ENCODE data around the gene CTU2. TPM values are rescaled to one million over a fixed set of nuclear protein-coding genes. Genes with fewer than 3 reads are reported as not detected.

Gene CTU2
- polyA plus RNA-seq, 1 experiment = 6.5 TPM

GRCh38 chr16:88697831-88698615 is 8.3 kb upstream of the CTU2 start:
- Histone ChIP-seq H3K27ac (ENCODE audit: low read depth, low read length) (no peak overlapping the region), H3K4me3 (ENCODE audit: low read depth, low read length) (no peak overlapping the region), H3K9me3 (ENCODE audit: control insufficient read depth, insufficient read depth, low read length) (no peaks in the 10 kb centered on the region), H3K27me3 (ENCODE audit: control insufficient read depth, insufficient read depth, low read length) (no peaks in the 10 kb centered on the region)
- ChIA-PET POLR2A (no interaction called here), CTCF (no interaction called here)
- peak; percentile 31; the same call in 1 of the 2 replicates for TF ChIP-seq CTCF (IDR thresholded peaks at IDR 0.05; ENCODE audit: low read depth, low read length)
- DNase-seq (ENCODE audit: low read depth, low spot score) = no peak

- no peaks in the 10 kb centered on the region for H3K9me3 ChIP-seq (ENCODE audit: control insufficient read depth, insufficient read depth, low read length)
- ChIA-PET POLR2A (no interaction called here), CTCF (no interaction called here)
- H3K4me3 ChIP-seq (ENCODE audit: low read depth, low read length) = no peak overlapping the region
- no peak for DNase-seq (ENCODE audit: low read depth, low spot score)
- TF ChIP-seq CTCF (IDR thresholded peaks at IDR 0.05; ENCODE audit: low read depth, low read length) = no peak
- H3K27me3 ChIP-seq (ENCODE audit: control insufficient read depth, insufficient read depth, low read length) = no peaks in the 10 kb centered on the region
- H3K27ac ChIP-seq (ENCODE audit: low read depth, low read length) = no peak overlapping the region
Observed at GRCh38 chr16:88698646-88699045, 7.7 kb upstream of the CTU2 start.

GRCh38 chr16:88699180-88699579 is 7.1 kb upstream of the CTU2 start:
- no peaks in the 10 kb centered on the region for H3K9me3 ChIP-seq (ENCODE audit: control insufficient read depth, insufficient read depth, low read length)
- POLR2A ChIA-PET = no interaction called here
- H3K27me3 ChIP-seq (ENCODE audit: control insufficient read depth, insufficient read depth, low read length) = no peaks in the 10 kb centered on the region
- no peak overlapping the region for H3K27ac ChIP-seq (ENCODE audit: low read depth, low read length)
- TF ChIP-seq CTCF (IDR thresholded peaks at IDR 0.05; ENCODE audit: low read depth, low read length) = no peak
- no peak for DNase-seq (ENCODE audit: low read depth, low spot score)
- no peak overlapping the region for H3K4me3 ChIP-seq (ENCODE audit: low read depth, low read length)
- CTCF ChIA-PET = no interaction called here

GRCh38 chr16:88700322-88700635 is 6.0 kb upstream of the CTU2 start:
- no peaks in the 10 kb centered on the region for H3K9me3 ChIP-seq (ENCODE audit: control insufficient read depth, insufficient read depth, low read length)
- H3K27ac ChIP-seq (ENCODE audit: low read depth, low read length) = no peak overlapping the region
- no peaks in the 10 kb centered on the region for H3K27me3 ChIP-seq (ENCODE audit: control insufficient read depth, insufficient read depth, low read length)
- no peak for TF ChIP-seq CTCF (IDR thresholded peaks at IDR 0.05; ENCODE audit: low read depth, low read length)
- ChIA-PET POLR2A (interaction anchor here (1.0 kb wide), 1 partner anchor 130 kb away, joined by 3 read pairs; the partner anchor contains the start of gene ZC3H18), CTCF (interaction anchor here (0.5 kb wide), 1 partner anchor 164 kb away, joined by 5 read pairs; no protein-coding TSS in a partner anchor)
- no peak overlapping the region for H3K4me3 ChIP-seq (ENCODE audit: low read depth, low read length)
- DNase-seq (ENCODE audit: low read depth, low spot score) = no peak

- TF ChIP-seq CTCF (IDR thresholded peaks at IDR 0.05; ENCODE audit: low read depth, low read length) = no peak
- Histone ChIP-seq H3K9me3 (ENCODE audit: control insufficient read depth, insufficient read depth, low read length) (no peaks in the 10 kb centered on the region), H3K27ac (ENCODE audit: low read depth, low read length) (peak overlapping the region; percentile 39), H3K4me3 (ENCODE audit: low read depth, low read length) (no peak overlapping the region), H3K27me3 (ENCODE audit: control insufficient read depth, insufficient read depth, low read length) (no peaks in the 10 kb centered on the region)
- DNase-seq (ENCODE audit: low read depth, low spot score) = peak; percentile 46
- POLR2A ChIA-PET = interaction anchor here (1.0 kb wide), 1 partner anchor 131 kb away, joined by 3 read pairs; the partner anchor contains the start of gene ZC3H18
- CTCF ChIA-PET = no interaction called here
Observed at GRCh38 chr16:88700636-88701482, 5.4 kb upstream of the CTU2 start.
